ENCODE results near the gene THBS4.

THBS4 gene

GRCh38 chr5:80042330-80042729 is 7.2 kb downstream of the THBS4 start:
- Histone ChIP-seq H3K36me3 (ENCODE audit: low read length) (no peaks in the 10 kb centered on the region), H3K9ac (ENCODE audit: low read length) (no peak overlapping the region), H3K9me2 (replicated peaks; ENCODE audit: insufficient read depth, low read length) (no peaks in the 10 kb centered on the region), H3K79me2 (ENCODE audit: insufficient read depth, low read length) (no peaks in the 10 kb centered on the region), H3F3A (ENCODE audit: insufficient read depth) (no peaks in the 10 kb centered on the region), H3K27me3 (ENCODE audit: low read length) (no peaks in the 10 kb centered on the region), H3K4me2 (ENCODE audit: low read depth, low read length, poor library complexity, severe bottlenecking) (no peak overlapping the region), H3K9me3 (ENCODE audit: insufficient read depth, low read length) (no peaks in the 10 kb centered on the region), H4K20me1 (ENCODE audit: low read depth, low read length) (no peaks in the 10 kb centered on the region), H3K27ac (ENCODE audit: low read depth, low read length) (no peak overlapping the region), H2AFZ (ENCODE audit: low read depth, low read length, severe bottlenecking) (no peak overlapping the region), H3K4me3 (ENCODE audit: insufficient read depth, low read length, poor library complexity, severe bottlenecking) (no peak overlapping the region)
- TF ChIP-seq, protein P1, sequence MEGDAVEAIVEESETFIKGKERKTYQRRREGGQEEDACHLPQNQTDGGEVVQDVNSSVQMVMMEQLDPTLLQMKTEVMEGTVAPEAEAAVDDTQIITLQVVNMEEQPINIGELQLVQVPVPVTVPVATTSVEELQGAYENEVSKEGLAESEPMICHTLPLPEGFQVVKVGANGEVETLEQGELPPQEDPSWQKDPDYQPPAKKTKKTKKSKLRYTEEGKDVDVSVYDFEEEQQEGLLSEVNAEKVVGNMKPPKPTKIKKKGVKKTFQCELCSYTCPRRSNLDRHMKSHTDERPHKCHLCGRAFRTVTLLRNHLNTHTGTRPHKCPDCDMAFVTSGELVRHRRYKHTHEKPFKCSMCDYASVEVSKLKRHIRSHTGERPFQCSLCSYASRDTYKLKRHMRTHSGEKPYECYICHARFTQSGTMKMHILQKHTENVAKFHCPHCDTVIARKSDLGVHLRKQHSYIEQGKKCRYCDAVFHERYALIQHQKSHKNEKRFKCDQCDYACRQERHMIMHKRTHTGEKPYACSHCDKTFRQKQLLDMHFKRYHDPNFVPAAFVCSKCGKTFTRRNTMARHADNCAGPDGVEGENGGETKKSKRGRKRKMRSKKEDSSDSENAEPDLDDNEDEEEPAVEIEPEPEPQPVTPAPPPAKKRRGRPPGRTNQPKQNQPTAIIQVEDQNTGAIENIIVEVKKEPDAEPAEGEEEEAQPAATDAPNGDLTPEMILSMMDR (IDR thresholded peaks at IDR 0.05; ENCODE audit: insufficient read depth, low read length, poor library complexity, severe bottlenecking), result no peak
- TF ChIP-seq EZH2phosphoT487 (conservative IDR thresholded peaks at IDR 0.05; ENCODE audit: low read length), result no peak

GRCh38 chr5:80043187-80043586 is 8.0 kb downstream of the THBS4 start:
- no peaks in the 10 kb centered on the region for H3K36me3 ChIP-seq (ENCODE audit: low read length)
- no peak overlapping the region for H3K9ac ChIP-seq (ENCODE audit: low read length)
- H3K4me3 ChIP-seq (ENCODE audit: insufficient read depth, low read length, poor library complexity, severe bottlenecking), result no peak overlapping the region
- no peaks in the 10 kb centered on the region for H3K27me3 ChIP-seq (ENCODE audit: low read length)
- no peak overlapping the region for H2AFZ ChIP-seq (ENCODE audit: low read depth, low read length, severe bottlenecking)
- H3K9me3 ChIP-seq (ENCODE audit: insufficient read depth, low read length), result no peaks in the 10 kb centered on the region
- no peak overlapping the region for H3K27ac ChIP-seq (ENCODE audit: low read depth, low read length)
- no peaks in the 10 kb centered on the region for H4K20me1 ChIP-seq (ENCODE audit: low read depth, low read length)
- H3K4me2 ChIP-seq (ENCODE audit: low read depth, low read length, poor library complexity, severe bottlenecking), result no peak overlapping the region
- no peaks in the 10 kb centered on the region for H3K79me2 ChIP-seq (ENCODE audit: insufficient read depth, low read length)
- H3F3A ChIP-seq (ENCODE audit: insufficient read depth), result no peaks in the 10 kb centered on the region
- H3K9me2 ChIP-seq (replicated peaks; ENCODE audit: insufficient read depth, low read length), result no peaks in the 10 kb centered on the region
- no peak for TF ChIP-seq EZH2phosphoT487 (conservative IDR thresholded peaks at IDR 0.05; ENCODE audit: low read length)
- TF ChIP-seq, protein P1 (IDR thresholded peaks at IDR 0.05; ENCODE audit: insufficient read depth, low read length, poor library complexity, severe bottlenecking), result no peak

- Histone ChIP-seq H3K4me2 (ENCODE audit: low read depth, low read length, poor library complexity, severe bottlenecking) (no peak overlapping the region), H2AFZ (ENCODE audit: low read depth, low read length, severe bottlenecking) (no peak overlapping the region), H4K20me1 (ENCODE audit: low read depth, low read length) (no peaks in the 10 kb centered on the region), H3K36me3 (ENCODE audit: low read length) (no peaks in the 10 kb centered on the region), H3K9ac (ENCODE audit: low read length) (no peak overlapping the region), H3K9me3 (ENCODE audit: insufficient read depth, low read length) (no peaks in the 10 kb centered on the region), H3F3A (ENCODE audit: insufficient read depth) (no peaks in the 10 kb centered on the region), H3K27me3 (ENCODE audit: low read length) (no peaks in the 10 kb centered on the region), H3K27ac (ENCODE audit: low read depth, low read length) (no peak overlapping the region), H3K9me2 (replicated peaks; ENCODE audit: insufficient read depth, low read length) (no peaks in the 10 kb centered on the region), H3K79me2 (ENCODE audit: insufficient read depth, low read length) (no peaks in the 10 kb centered on the region), H3K4me3 (ENCODE audit: insufficient read depth, low read length, poor library complexity, severe bottlenecking) (no peak overlapping the region)
- TF ChIP-seq, protein P1 (IDR thresholded peaks at IDR 0.05; ENCODE audit: insufficient read depth, low read length, poor library complexity, severe bottlenecking), result no peak
- TF ChIP-seq EZH2phosphoT487 (conservative IDR thresholded peaks at IDR 0.05; ENCODE audit: low read length), result no peak
Observed at GRCh38 chr5:80048084-80048780, 13.1 kb downstream of the THBS4 start.
